Loucy (cell line): Measurements from ENCODE around the gene TMEM247.
A peak's percentile ranks its signal among the peaks of the same experiment; 100 is the strongest.

ENCODE experiments used
- H2AFZ ChIP-seq: fragments of 200-600 bp; sonication (generic); 2 replicates; pipeline ENCODE4 v1.6.0; 2016; ENCODE audit warnings: antibody characterized with exemption, mild to moderate bottlenecking, low read length, moderate library complexity
- H3F3A ChIP-seq: fragments of 200-600 bp; 2 replicates; pipeline ENCODE4 v1.6.0; 2016; ENCODE audit warnings: antibody characterized with exemption, low read depth, mild to moderate bottlenecking
- H3K27me3 ChIP-seq: fragments of 200-600 bp; sonication (generic); 2 replicates; pipeline ENCODE4 v1.6.1; 2014; ENCODE audit warnings: low read length, mild to moderate bottlenecking; ENCODE audit not compliant: insufficient read depth, poor library complexity, severe bottlenecking
- H3K36me3 ChIP-seq: fragments of 200-600 bp; sonication (generic); 2 replicates; pipeline ENCODE4 v1.6.1; 2016; ENCODE audit warnings: low read length; ENCODE audit not compliant: insufficient read depth
- H3K4me1 ChIP-seq: fragments of 200-600 bp; sonication (generic); 2 replicates; pipeline ENCODE4 v1.5.1; 2014; ENCODE audit warnings: low read length, mild to moderate bottlenecking; ENCODE audit not compliant: insufficient read depth, poor library complexity, severe bottlenecking
- H3K4me2 ChIP-seq: fragments of 200-600 bp; sonication (generic); 2 replicates; pipeline ENCODE4 v1.6.0; 2014; ENCODE audit warnings: antibody characterized with exemption, low read length, low read depth, mild to moderate bottlenecking; ENCODE audit not compliant: poor library complexity, severe bottlenecking
- H3K4me3 ChIP-seq: fragments of 200-600 bp; sonication (generic); 2 replicates; pipeline ENCODE4 v1.5.1; 2014; ENCODE audit warnings: low read length, mild to moderate bottlenecking, mixed read lengths; ENCODE audit not compliant: poor library complexity, severe bottlenecking
- H3K79me2 ChIP-seq: fragments of 200-600 bp; sonication (generic); 2 replicates; pipeline ENCODE4 v1.6.1; 2014; ENCODE audit warnings: low read length; ENCODE audit not compliant: insufficient read depth
- H3K9ac ChIP-seq: fragments of 200-600 bp; sonication (generic); 2 replicates; pipeline ENCODE4 v1.6.0; 2014; ENCODE audit warnings: mild to moderate bottlenecking, low read depth, low read length, moderate library complexity; ENCODE audit not compliant: poor library complexity, severe bottlenecking
- H3K9me2 ChIP-seq: fragments of 200-600 bp; sonication (generic); replicated peaks from 2 replicates; pipeline ENCODE4 v1.6.1; 2016; ENCODE audit warnings: low read depth, low read length, mixed read lengths
- H3K9me3 ChIP-seq: fragments of 200-600 bp; sonication (generic); 2 replicates; pipeline ENCODE4 v1.6.1; 2014; ENCODE audit warnings: mild to moderate bottlenecking, antibody characterized with exemption, low read length, low read depth; ENCODE audit not compliant: insufficient read depth
- H4K20me1 ChIP-seq: fragments of 200-600 bp; sonication (generic); 2 replicates; pipeline ENCODE4 v1.6.0; 2014; ENCODE audit warnings: antibody characterized with exemption, low read length, mild to moderate bottlenecking; ENCODE audit not compliant: insufficient read depth, poor library complexity, severe bottlenecking
- EZH2phosphoT487 ChIP-seq: fragments of 200-600 bp; IDR thresholded peaks from 2 replicates; pipeline ENCODE4 v1.6.1; 2018; ENCODE audit warnings: antibody characterized with exemption, mild to moderate bottlenecking, moderate library complexity, borderline replicate concordance
- TF ChIP-seq, protein P1 (sequence below): fragments of 200-600 bp; sonication (generic); conservative IDR thresholded peaks from 2 replicates; pipeline ENCODE4 v1.5.1; 2014; ENCODE audit warnings: mild to moderate bottlenecking, antibody characterized with exemption, low read length

Gene TMEM247

GRCh38 chr2:46438794-46439193 is 40.6 kb upstream of the TMEM247 start:
- TF ChIP-seq EZH2phosphoT487 = no peak
- peak overlapping the region; percentile 30 for H3K4me3 ChIP-seq

GRCh38 chr2:46439582-46439981 is 39.8 kb upstream of the TMEM247 start:
- Histone ChIP-seq H3K79me2 (no peaks in the 10 kb centered on the region), H3K4me2 (peak overlapping the region; percentile 63), H3K9me2 (no peaks in the 10 kb centered on the region), H3K27me3 (no peaks in the 10 kb centered on the region), H3K9ac (no peak overlapping the region), H2AFZ (no peak overlapping the region), H3K36me3 (no peaks in the 10 kb centered on the region), H3F3A (no peaks in the 10 kb centered on the region), H3K4me1 (peaks cover 41% of the 10 kb centered on the region), H4K20me1 (no peaks in the 10 kb centered on the region), H3K4me3 (peak overlapping the region; percentile 30), H3K9me3 (no peaks in the 10 kb centered on the region)
- TF ChIP-seq, protein P1, sequence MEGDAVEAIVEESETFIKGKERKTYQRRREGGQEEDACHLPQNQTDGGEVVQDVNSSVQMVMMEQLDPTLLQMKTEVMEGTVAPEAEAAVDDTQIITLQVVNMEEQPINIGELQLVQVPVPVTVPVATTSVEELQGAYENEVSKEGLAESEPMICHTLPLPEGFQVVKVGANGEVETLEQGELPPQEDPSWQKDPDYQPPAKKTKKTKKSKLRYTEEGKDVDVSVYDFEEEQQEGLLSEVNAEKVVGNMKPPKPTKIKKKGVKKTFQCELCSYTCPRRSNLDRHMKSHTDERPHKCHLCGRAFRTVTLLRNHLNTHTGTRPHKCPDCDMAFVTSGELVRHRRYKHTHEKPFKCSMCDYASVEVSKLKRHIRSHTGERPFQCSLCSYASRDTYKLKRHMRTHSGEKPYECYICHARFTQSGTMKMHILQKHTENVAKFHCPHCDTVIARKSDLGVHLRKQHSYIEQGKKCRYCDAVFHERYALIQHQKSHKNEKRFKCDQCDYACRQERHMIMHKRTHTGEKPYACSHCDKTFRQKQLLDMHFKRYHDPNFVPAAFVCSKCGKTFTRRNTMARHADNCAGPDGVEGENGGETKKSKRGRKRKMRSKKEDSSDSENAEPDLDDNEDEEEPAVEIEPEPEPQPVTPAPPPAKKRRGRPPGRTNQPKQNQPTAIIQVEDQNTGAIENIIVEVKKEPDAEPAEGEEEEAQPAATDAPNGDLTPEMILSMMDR = no peak
- no peak for TF ChIP-seq EZH2phosphoT487

More at GRCh38 chr2:46438794-46439193, 40.6 kb upstream of the TMEM247 start:
- no peaks in the 10 kb centered on the region for H4K20me1 ChIP-seq
- no peaks in the 10 kb centered on the region for H3K9me2 ChIP-seq
- H3K9ac ChIP-seq = no peak overlapping the region
- H3K4me1 ChIP-seq = peaks cover 47% of the 10 kb centered on the region
- no peaks in the 10 kb centered on the region for H3K9me3 ChIP-seq
- H2AFZ ChIP-seq = no peak overlapping the region
- no peaks in the 10 kb centered on the region for H3K27me3 ChIP-seq
- H3K79me2 ChIP-seq = no peaks in the 10 kb centered on the region
- H3K36me3 ChIP-seq = no peaks in the 10 kb centered on the region
- H3K4me2 ChIP-seq = peak overlapping the region; percentile 63
- H3F3A ChIP-seq = no peaks in the 10 kb centered on the region

- no peaks in the 10 kb centered on the region for H3K27me3 ChIP-seq
- H3K4me3 ChIP-seq = no peak overlapping the region
- peaks cover 30% of the 10 kb centered on the region for H3K4me1 ChIP-seq
- no peaks in the 10 kb centered on the region for H4K20me1 ChIP-seq
- TF ChIP-seq, protein P1 = no peak
- TF ChIP-seq EZH2phosphoT487 = no peak
- H3K9ac ChIP-seq = no peak overlapping the region
- no peaks in the 10 kb centered on the region for H3K79me2 ChIP-seq
- H3K36me3 ChIP-seq = no peaks in the 10 kb centered on the region
- H2AFZ ChIP-seq = no peak overlapping the region
- no peaks in the 10 kb centered on the region for H3K9me2 ChIP-seq
- no peak overlapping the region for H3K4me2 ChIP-seq
- no peaks in the 10 kb centered on the region for H3K9me3 ChIP-seq
- no peaks in the 10 kb centered on the region for H3F3A ChIP-seq
These were observed 37.3 kb upstream of the TMEM247 start for GRCh38 chr2:46441838-46442712.
